Fibroblast of gingiva (primary cell): ENCODE measurements around the gene MAPT.

Experiments
- DNase-seq: peaks from one replicate; pipeline ENCODE4 v3.0.0-alpha.2; 2011; ENCODE audit warnings: low read depth

Gene MAPT

GRCh38 chr17:45894022-45894784 is at the start of gene MAPT:
Gene MAPT (plus strand): TSS chr17:45894554. CDS start chr17:45962338, 67,784 bp downstream.
- DNase-seq, result peak; percentile 88

- no peak for DNase-seq
Measured at GRCh38 chr17:45844695-45845375, 49.5 kb upstream of the MAPT start, which contains the start of gene SPPL2C. Gene SPPL2C (plus strand): TSS chr17:45844881. CDS start chr17:45844907, 26 bp downstream.

- no peak for DNase-seq
Measured at GRCh38 chr17:45845376-45846185, 48.8 kb upstream of the MAPT start.

GRCh38 chr17:45846223-45846622 is 48.1 kb upstream of the MAPT start:
- DNase-seq, result no peak

GRCh38 chr17:45846646-45847045 is 47.7 kb upstream of the MAPT start:
- DNase-seq, result no peak

- no peak for DNase-seq
Measured at GRCh38 chr17:45847101-45847500, 47.3 kb upstream of the MAPT start.

GRCh38 chr17:45847747-45848146 is 46.6 kb upstream of the MAPT start:
- no peak for DNase-seq

- DNase-seq, result no peak
Measured at GRCh38 chr17:45848405-45848804, 45.9 kb upstream of the MAPT start.

- no peak for DNase-seq
Measured at GRCh38 chr17:45848868-45849535, 45.4 kb upstream of the MAPT start.

GRCh38 chr17:45849536-45849990 is 44.8 kb upstream of the MAPT start:
- no peak for DNase-seq

- no peak for DNase-seq
Measured at GRCh38 chr17:45850011-45850410, 44.3 kb upstream of the MAPT start.

- no peak for DNase-seq
Measured at GRCh38 chr17:45850468-45850867, 43.9 kb upstream of the MAPT start.

- no peak for DNase-seq
Measured at GRCh38 chr17:45851022-45851421, 43.3 kb upstream of the MAPT start.

- no peak for DNase-seq
Measured at GRCh38 chr17:45851464-45851863, 42.9 kb upstream of the MAPT start.

- no peak for DNase-seq
Measured at GRCh38 chr17:45851873-45852272, 42.5 kb upstream of the MAPT start.

GRCh38 chr17:45852535-45853297 is 41.6 kb upstream of the MAPT start:
- peak; percentile 34 for DNase-seq

GRCh38 chr17:45854209-45854608 is 40.1 kb upstream of the MAPT start:
- DNase-seq, result no peak

- DNase-seq, result no peak
Measured at GRCh38 chr17:45855691-45856336, 38.5 kb upstream of the MAPT start.

GRCh38 chr17:45857977-45858708 is 36.2 kb upstream of the MAPT start:
- no peak for DNase-seq

GRCh38 chr17:45861165-45861564 is 33.2 kb upstream of the MAPT start:
- no peak for DNase-seq
